Spleen (tissue), 11 donors: ENCODE measurements around the gene MACC1. TPM values are rescaled to one million over a fixed set of nuclear protein-coding genes. Genes with fewer than 3 reads are reported as not detected.

Experiments used
- DNase-seq: peaks from one replicate; pipeline ENCODE4 v3.0.0-alpha.2; 2020
- H3K27ac ChIP-seq, 8 donors: fragments of 200-600 bp; sonication (generic) in 7 of 8; 1 replicate in 4 of 8; 2 replicates in 4 of 8; pipeline versions ENCODE4 v1.5.0 to v1.8.0; 2016 to 2021; ENCODE audit warnings: inconsistent platforms in 4 of 8, mild to moderate bottlenecking in 4 of 8, moderate library complexity in 1 of 8
- H3K27me3 ChIP-seq, 7 donors: fragments of 200-600 bp; sonication (generic) in 6 of 7; replicated peaks in 1 of 7; 1 replicate in 4 of 7; 2 replicates in 3 of 7; pipeline versions ENCODE4 v1.5.0 to v1.8.0; 2016 to 2021; ENCODE audit warnings: inconsistent platforms in 3 of 7, mild to moderate bottlenecking in 1 of 7
- H3K36me3 ChIP-seq, 6 donors: fragments of 200-600 bp; sonication (generic) in 5 of 6; 1 replicate in 4 of 6; 2 replicates in 2 of 6; pipeline versions ENCODE4 v1.5.0 to v1.8.0; 2016 to 2021; ENCODE audit warnings: inconsistent platforms in 2 of 6
- H3K4me1 ChIP-seq, 6 donors: fragments of 200-600 bp; sonication (generic) in 5 of 6; 1 replicate in 3 of 6; 2 replicates in 3 of 6; pipeline versions ENCODE4 v1.5.0 to v1.8.0; 2016 to 2021; ENCODE audit warnings: inconsistent platforms in 3 of 6
- H3K4me3 ChIP-seq, 8 donors: fragments of 200-600 bp; sonication (generic) in 7 of 8; 1 replicate in 4 of 8; 2 replicates in 4 of 8; pipeline versions ENCODE4 v1.5.0 to v1.8.0; 2016 to 2021; ENCODE audit warnings: inconsistent platforms in 4 of 8, mild to moderate bottlenecking in 4 of 8, moderate library complexity in 2 of 8
- H3K9me3 ChIP-seq, 8 donors: fragments of 200-600 bp; sonication (generic) in 7 of 8; 1 replicate in 4 of 8; 2 replicates in 4 of 8; pipeline versions ENCODE4 v1.5.0 to v1.8.0; 2016 to 2021; ENCODE audit warnings: inconsistent platforms in 4 of 8
- CTCF ChIP-seq, 11 experiments: fragments of 200-600 bp in 7 of 11; fragments of 450-650 bp in 4 of 11; sonication (generic) in 4 of 11; IDR thresholded peaks in 8 of 11; conservative IDR thresholded peaks in 3 of 11; 1 replicate in 7 of 11; 2 replicates in 4 of 11; pipeline versions ENCODE4 v1.4.0 to v1.8.0; 2016 to 2021; ENCODE audit warnings: antibody characterized with exemption in 11 of 11, inconsistent platforms in 4 of 11, mild to moderate bottlenecking in 1 of 11
- POLR2A ChIP-seq, 3 donors: fragments of 450-650 bp; IDR thresholded peaks; one replicate each; pipeline ENCODE4 v1.5.1; 2017; ENCODE audit warnings: antibody characterized with exemption in 3 of 3, mild to moderate bottlenecking in 1 of 3
- POLR2AphosphoS5 ChIP-seq, 3 donors: sonication (generic); formaldehyde crosslinking; IDR thresholded peaks; one replicate each; pipeline ENCODE4 v1.5.1; 2017; ENCODE audit warnings: antibody characterized with exemption in 3 of 3
- WGBS, 5 donors: extraction: QIAGEN DNeasy Blood & Tissue Kit in 3 of 5; methylation state at CpG; one replicate each; pipeline versions ENCODE4 v1.1.5 to v1.1.7; 2013 to 2018; 5-methylcytosine and 5-hydroxymethylcytosine counted together
- intact Hi-C: fragments of 100-400 bp; cut with DNase I; formaldehyde crosslinking; loops from one replicate; pipeline ENCODE4 v1.15.0; 2023; ENCODE audit warnings: low total_unique reads
- polyA plus RNA-seq, 3 donors: library from polyadenylated mRNA; stranded (reverse); fragments of 200-250 nt; gene quantifications; one replicate each; pipeline ENCODE4 v1.2.1, GENCODE V29; 2013
- total RNA-seq, 7 donors: library from RNA; depleted of rRNA in 3 of 7; stranded (reverse); fragments of >200 nt in 3 of 7; fragmentation: NEBNext Ultra II Directional in 4 of 7; extraction: Animal tissue kit (Norgen Biotek cat#: 25700) in 4 of 7; gene quantifications; one replicate each; pipeline versions ENCODE4 v1.1.0 to v1.2.1, GENCODE V29; 2016 to 2021
- donor health status: healthy with polysubstance abuse.
- donor health status: DM: no; HTN: no; CAD: no; lungs with moderate emphysema.
- donor health status: DM: no; HTN: no; CAD: no.
- donor health status: Bipolar disorder and iron deficiency.
- donor health status: healthy.
- donor health status: DM: no; HTN: no; CAD: no.
- donor health status: DM: yes; HTN: yes; CAD: no.

MACC1 gene
- total and polyA plus RNA-seq, 10 donors: 0.83 to 10.6 (median 4.8) TPM

DNA sequence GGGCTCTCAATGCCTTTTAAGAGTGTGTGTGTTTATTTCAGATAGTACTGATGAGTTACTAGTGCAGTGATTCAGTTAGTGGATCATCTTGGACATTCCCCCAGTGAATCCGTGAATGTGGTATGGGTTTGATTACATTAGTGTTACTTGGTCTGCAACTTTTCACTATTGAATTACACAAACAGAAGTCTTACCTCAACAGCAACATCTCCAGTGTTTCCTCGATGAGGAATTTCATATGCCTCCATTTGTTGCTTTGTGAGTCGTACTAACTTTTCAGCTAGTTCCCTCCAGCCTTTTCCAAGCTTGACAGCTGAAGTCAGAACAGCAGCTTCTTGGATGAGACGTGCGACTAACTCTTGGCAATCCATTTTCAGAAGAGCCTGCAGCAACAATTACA, 63.2 kb downstream of the MACC1 start:
- Histone ChIP-seq H3K27ac (no peak overlapping the region), H3K27me3 (no peaks in the 10 kb centered on the region), H3K4me3 (no peak overlapping the region), H3K36me3 (peaks cover 0 to 10% (median 0%) of the 10 kb centered on the region in 6 donors), H3K9me3 (no peaks in the 10 kb centered on the region), H3K4me1 (peaks cover 0 to 26% (median 3%) of the 10 kb centered on the region in 6 donors)
- no peak for TF ChIP-seq POLR2AphosphoS5 (IDR thresholded peaks at IDR 0.05)
- TF ChIP-seq CTCF (IDR thresholded peaks at IDR 0.05 in 8 of 11, conservative IDR thresholded peaks at IDR 0.05 in 3 of 11): no peak
- no peak for TF ChIP-seq POLR2A (IDR thresholded peaks at IDR 0.05)
- WGBS, 5 donors: 82 to 93% (median 85%) methylated on average over 5 of the region's 5 CpGs
- intact Hi-C loops: no loop called here
- no peak for DNase-seq

DNA sequence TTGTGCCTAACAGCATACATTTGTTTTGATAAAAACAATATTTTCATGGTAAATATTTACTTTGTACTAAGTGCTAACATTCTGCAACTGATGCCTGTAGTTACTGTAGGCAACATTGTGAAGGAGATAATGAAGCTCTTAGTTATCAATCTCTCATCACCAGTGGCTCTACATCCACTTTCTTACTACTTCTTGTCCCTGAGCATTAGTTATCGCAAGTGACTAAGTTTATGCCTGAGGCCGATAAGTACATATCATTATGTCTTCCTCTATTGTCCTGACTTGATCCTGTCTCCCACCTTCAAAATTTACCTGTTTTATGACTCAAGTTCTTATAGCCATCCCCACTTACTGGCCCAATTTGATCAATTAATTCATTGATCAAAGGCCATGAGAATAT, 63.6 kb downstream of the MACC1 start:
- WGBS, 5 donors: 67 to 99% (median 94%) methylated on average over 2 of the region's 2 CpGs
- peaks cover 0 to 23% (median 3%) of the 10 kb centered on the region in 6 donors for H3K4me1 ChIP-seq
- peaks cover 0 to 10% (median 0%) of the 10 kb centered on the region in 6 donors for H3K36me3 ChIP-seq
- TF ChIP-seq POLR2AphosphoS5 (IDR thresholded peaks at IDR 0.05) (no peak), POLR2A (IDR thresholded peaks at IDR 0.05) (no peak), CTCF (IDR thresholded peaks at IDR 0.05 in 8 of 11, conservative IDR thresholded peaks at IDR 0.05 in 3 of 11) (no peak)
- no peak overlapping the region for H3K4me3 ChIP-seq
- no peaks in the 10 kb centered on the region for H3K9me3 ChIP-seq
- no peaks in the 10 kb centered on the region for H3K27me3 ChIP-seq
- H3K27ac ChIP-seq: no peak overlapping the region
- no peak for DNase-seq
- intact Hi-C loops: no loop called here

DNA sequence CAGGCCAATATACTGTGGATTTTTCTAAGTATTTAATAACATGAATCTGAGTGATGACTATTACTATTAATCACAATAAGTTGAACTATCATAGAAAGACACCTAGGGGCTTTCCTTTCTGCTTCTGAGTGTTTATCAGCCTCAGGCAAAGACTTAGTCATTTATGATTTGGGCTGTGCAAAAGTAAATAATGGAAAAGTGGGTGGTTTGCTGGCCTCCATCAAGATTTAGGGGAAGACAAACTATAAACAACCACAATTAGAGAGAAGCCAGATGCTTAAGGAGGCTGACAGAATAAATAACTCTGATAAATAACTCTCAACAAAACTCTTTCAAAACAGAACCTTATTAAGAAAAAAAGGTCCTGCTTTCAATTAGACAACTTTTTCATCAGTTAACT, 64.7 kb downstream of the MACC1 start:
- intact Hi-C loops: no loop called here
- peaks cover 0 to 17% (median 3%) of the 10 kb centered on the region in 6 donors for H3K4me1 ChIP-seq
- DNase-seq: no peak

More for the DNA sequence above, 64.7 kb downstream of the MACC1 start:
- no peak for TF ChIP-seq CTCF (IDR thresholded peaks at IDR 0.05 in 8 of 11, conservative IDR thresholded peaks at IDR 0.05 in 3 of 11)
- no peak for TF ChIP-seq POLR2A (IDR thresholded peaks at IDR 0.05)
- no peak for TF ChIP-seq POLR2AphosphoS5 (IDR thresholded peaks at IDR 0.05)
- no peaks in the 10 kb centered on the region for H3K9me3 ChIP-seq
- H3K27ac ChIP-seq: no peak overlapping the region
- no peak overlapping the region for H3K4me3 ChIP-seq
- peaks cover 0 to 10% (median 0%) of the 10 kb centered on the region in 6 donors for H3K36me3 ChIP-seq
- no peaks in the 10 kb centered on the region for H3K27me3 ChIP-seq
